ENCODE data around the gene C7orf57. TPM values are rescaled to one million over a fixed set of nuclear protein-coding genes. Genes with fewer than 3 reads are reported as not detected.

Gene C7orf57
- polyA plus RNA-seq, 4 donors: 0.03 to 0.04 TPM; not detected in 2

- no peak overlapping the region for H3K27ac ChIP-seq (ENCODE audit: low read depth in 1 of 3, low read length in 2 of 3)
- H3K4me3 ChIP-seq (ENCODE audit: low read depth in 1 of 3, low read length in 3 of 3): no peak overlapping the region
- H3K9me3 ChIP-seq (ENCODE audit: control insufficient read depth in 2 of 2, insufficient read depth in 1 of 2, low read depth in 1 of 2, low read length in 1 of 2): no peaks in the 10 kb centered on the region
- peaks cover 6 to 37% (median 32%) of the 10 kb centered on the region in 3 donors for H3K36me3 ChIP-seq (ENCODE audit: control insufficient read depth in 3 of 3, insufficient read depth in 2 of 3, low read depth in 1 of 3, low read length in 3 of 3)
- no peaks in the 10 kb centered on the region for H3K4me1 ChIP-seq (ENCODE audit: control insufficient read depth in 3 of 3, insufficient read depth in 2 of 3, low read depth in 1 of 3, low read length in 2 of 3)
- FAIRE-seq (no peak), DNase-seq (peak in 1 of 2 donors; percentile 52)
- no peaks in the 10 kb centered on the region for H3K27me3 ChIP-seq (ENCODE audit: control insufficient read depth in 3 of 3, insufficient read depth in 3 of 3, low read length in 3 of 3)
- 36 to 73% (median 62%) methylated on average over 4 of the region's 4 CpGs for WGBS, 3 donors
These were observed 66.6 kb downstream of the C7orf57 start for GRCh38 chr7:48101968-48102367.

- FAIRE-seq (no peak), DNase-seq (no peak)
- Histone ChIP-seq H3K9me3 (ENCODE audit: control insufficient read depth in 2 of 2, insufficient read depth in 1 of 2, low read depth in 1 of 2, low read length in 1 of 2) (no peaks in the 10 kb centered on the region), H3K27me3 (ENCODE audit: control insufficient read depth in 3 of 3, insufficient read depth in 3 of 3, low read length in 3 of 3) (no peaks in the 10 kb centered on the region), H3K27ac (ENCODE audit: low read depth in 1 of 3, low read length in 2 of 3) (no peak overlapping the region), H3K36me3 (ENCODE audit: control insufficient read depth in 3 of 3, insufficient read depth in 2 of 3, low read depth in 1 of 3, low read length in 3 of 3) (peaks cover 10 to 42% (median 34%) of the 10 kb centered on the region in 3 donors), H3K4me1 (ENCODE audit: control insufficient read depth in 3 of 3, insufficient read depth in 2 of 3, low read depth in 1 of 3, low read length in 2 of 3) (no peaks in the 10 kb centered on the region), H3K4me3 (ENCODE audit: low read depth in 1 of 3, low read length in 3 of 3) (no peak overlapping the region)
- 96 to 99% (median 99%) methylated on average over 4 of the region's 4 CpGs for WGBS, 3 donors
These were observed 67.2 kb downstream of the C7orf57 start for GRCh38 chr7:48102530-48102929.

GRCh38 chr7:48105045-48105444 lies 69.7 kb downstream of the C7orf57 start:
- no peaks in the 10 kb centered on the region for H3K27me3 ChIP-seq (ENCODE audit: control insufficient read depth in 3 of 3, insufficient read depth in 3 of 3, low read length in 3 of 3)
- H3K4me1 ChIP-seq (ENCODE audit: control insufficient read depth in 3 of 3, insufficient read depth in 2 of 3, low read depth in 1 of 3, low read length in 2 of 3): no peaks in the 10 kb centered on the region
- no peak overlapping the region for H3K27ac ChIP-seq (ENCODE audit: low read depth in 1 of 3, low read length in 2 of 3)
- H3K9me3 ChIP-seq (ENCODE audit: control insufficient read depth in 2 of 2, insufficient read depth in 1 of 2, low read depth in 1 of 2, low read length in 1 of 2): no peaks in the 10 kb centered on the region
- no peak for DNase-seq
- H3K36me3 ChIP-seq (ENCODE audit: control insufficient read depth in 3 of 3, insufficient read depth in 2 of 3, low read depth in 1 of 3, low read length in 3 of 3): peaks cover 14 to 52% (median 31%) of the 10 kb centered on the region in 3 donors
- H3K4me3 ChIP-seq (ENCODE audit: low read depth in 1 of 3, low read length in 3 of 3): no peak overlapping the region
- WGBS, 3 donors: 96 to 98% (median 96%) methylated on average over 5 of the region's 5 CpGs
- FAIRE-seq: no peak

- Histone ChIP-seq H3K27ac (ENCODE audit: low read depth in 1 of 3, low read length in 2 of 3) (no peak overlapping the region), H3K36me3 (ENCODE audit: control insufficient read depth in 3 of 3, insufficient read depth in 2 of 3, low read depth in 1 of 3, low read length in 3 of 3) (peaks cover 12 to 42% (median 25%) of the 10 kb centered on the region in 3 donors), H3K4me1 (ENCODE audit: control insufficient read depth in 3 of 3, insufficient read depth in 2 of 3, low read depth in 1 of 3, low read length in 2 of 3) (peaks cover 0 to 12% (median 0%) of the 10 kb centered on the region in 3 donors), H3K4me3 (ENCODE audit: low read depth in 1 of 3, low read length in 3 of 3) (no peak overlapping the region), H3K27me3 (ENCODE audit: control insufficient read depth in 3 of 3, insufficient read depth in 3 of 3, low read length in 3 of 3) (no peaks in the 10 kb centered on the region), H3K9me3 (ENCODE audit: control insufficient read depth in 2 of 2, insufficient read depth in 1 of 2, low read depth in 1 of 2, low read length in 1 of 2) (no peaks in the 10 kb centered on the region)
- WGBS, 3 donors: 95 to 96% (median 95%) methylated on average over 29 of the region's 29 CpGs
- no peak for FAIRE-seq
- DNase-seq: no peak
These were observed 71.7 kb downstream of the C7orf57 start for GRCh38 chr7:48106906-48107659.

- peaks cover 12 to 35% (median 18%) of the 10 kb centered on the region in 3 donors for H3K36me3 ChIP-seq (ENCODE audit: control insufficient read depth in 3 of 3, insufficient read depth in 2 of 3, low read depth in 1 of 3, low read length in 3 of 3)
- FAIRE-seq: no peak
- no peak for DNase-seq
- H3K27ac ChIP-seq (ENCODE audit: low read depth in 1 of 3, low read length in 2 of 3): no peak overlapping the region
- no peaks in the 10 kb centered on the region for H3K9me3 ChIP-seq (ENCODE audit: control insufficient read depth in 2 of 2, insufficient read depth in 1 of 2, low read depth in 1 of 2, low read length in 1 of 2)
- no peaks in the 10 kb centered on the region for H3K27me3 ChIP-seq (ENCODE audit: control insufficient read depth in 3 of 3, insufficient read depth in 3 of 3, low read length in 3 of 3)
- 90 to 92% (median 91%) methylated on average over 18 of the region's 18 CpGs for WGBS, 3 donors
- peaks cover 0 to 12% (median 0%) of the 10 kb centered on the region in 3 donors for H3K4me1 ChIP-seq (ENCODE audit: control insufficient read depth in 3 of 3, insufficient read depth in 2 of 3, low read depth in 1 of 3, low read length in 2 of 3)
- no peak overlapping the region for H3K4me3 ChIP-seq (ENCODE audit: low read depth in 1 of 3, low read length in 3 of 3)
These were observed 72.7 kb downstream of the C7orf57 start for GRCh38 chr7:48107926-48108472.

GRCh38 chr7:48108959-48109847 lies 73.9 kb downstream of the C7orf57 start:
- no peak for FAIRE-seq

GRCh38 chr7:48109848-48110663 lies 74.7 kb downstream of the C7orf57 start:
- no peaks in the 10 kb centered on the region for H3K27me3 ChIP-seq (ENCODE audit: control insufficient read depth in 3 of 3, insufficient read depth in 3 of 3, low read length in 3 of 3)
- FAIRE-seq (no peak), DNase-seq (peak; percentile 86 to 88)
- H3K27ac ChIP-seq (ENCODE audit: low read depth in 1 of 3, low read length in 2 of 3): no peak overlapping the region
- no peaks in the 10 kb centered on the region for H3K9me3 ChIP-seq (ENCODE audit: control insufficient read depth in 2 of 2, insufficient read depth in 1 of 2, low read depth in 1 of 2, low read length in 1 of 2)
- H3K4me3 ChIP-seq (ENCODE audit: low read depth in 1 of 3, low read length in 3 of 3): no peak overlapping the region
- 19 to 21% (median 20%) methylated on average over 9 of the region's 9 CpGs for WGBS, 3 donors
- H3K4me1 ChIP-seq (ENCODE audit: control insufficient read depth in 3 of 3, insufficient read depth in 2 of 3, low read depth in 1 of 3, low read length in 2 of 3): peaks cover 0 to 12% (median 0%) of the 10 kb centered on the region in 3 donors
- peaks cover 8 to 23% (median 11%) of the 10 kb centered on the region in 3 donors for H3K36me3 ChIP-seq (ENCODE audit: control insufficient read depth in 3 of 3, insufficient read depth in 2 of 3, low read depth in 1 of 3, low read length in 3 of 3)

More at GRCh38 chr7:48108959-48109847, 73.9 kb downstream of the C7orf57 start:
- H3K4me1 ChIP-seq (ENCODE audit: control insufficient read depth in 3 of 3, insufficient read depth in 2 of 3, low read depth in 1 of 3, low read length in 2 of 3): peaks cover 0 to 12% (median 0%) of the 10 kb centered on the region in 3 donors
- no peak for DNase-seq
- no peaks in the 10 kb centered on the region for H3K27me3 ChIP-seq (ENCODE audit: control insufficient read depth in 3 of 3, insufficient read depth in 3 of 3, low read length in 3 of 3)
- WGBS, 3 donors: 89 to 91% (median 90%) methylated on average over 5 of the region's 5 CpGs
- H3K4me3 ChIP-seq (ENCODE audit: low read depth in 1 of 3, low read length in 3 of 3): no peak overlapping the region
- no peak overlapping the region for H3K27ac ChIP-seq (ENCODE audit: low read depth in 1 of 3, low read length in 2 of 3)
- peaks cover 11 to 28% (median 12%) of the 10 kb centered on the region in 3 donors for H3K36me3 ChIP-seq (ENCODE audit: control insufficient read depth in 3 of 3, insufficient read depth in 2 of 3, low read depth in 1 of 3, low read length in 3 of 3)
- no peaks in the 10 kb centered on the region for H3K9me3 ChIP-seq (ENCODE audit: control insufficient read depth in 2 of 2, insufficient read depth in 1 of 2, low read depth in 1 of 2, low read length in 1 of 2)

All from small intestine (tissue), 7 donors.